Measurements from ENCODE around the gene ABHD13.

The ABHD13 gene

GRCh38 chr13:108283110-108283509 lies 64.9 kb downstream of the ABHD13 start:
- no peak for DNase-seq (ENCODE audit: low read depth)

Data from activated T-helper 1 cell treated with Interleukin-2 at 50 U/mL for 16 hours (primary cell).